GM19023 (cell line): ENCODE measurements around the gene LRPPRC.
"Not testable (repeated sequence)": the region's sequence is repeated elsewhere in the genome, so short reads cannot be mapped to it uniquely, and the experiment has no call there.

ENCODE experiments used
- ATAC-seq: cut with Tn5 transposase; IDR thresholded peaks from one replicate; pipeline ENCODE4 v1.9.1; 2021; ENCODE audit warnings: mild to moderate bottlenecking, moderate library complexity; ENCODE audit not compliant: unreplicated experiment

Gene LRPPRC

DNA sequence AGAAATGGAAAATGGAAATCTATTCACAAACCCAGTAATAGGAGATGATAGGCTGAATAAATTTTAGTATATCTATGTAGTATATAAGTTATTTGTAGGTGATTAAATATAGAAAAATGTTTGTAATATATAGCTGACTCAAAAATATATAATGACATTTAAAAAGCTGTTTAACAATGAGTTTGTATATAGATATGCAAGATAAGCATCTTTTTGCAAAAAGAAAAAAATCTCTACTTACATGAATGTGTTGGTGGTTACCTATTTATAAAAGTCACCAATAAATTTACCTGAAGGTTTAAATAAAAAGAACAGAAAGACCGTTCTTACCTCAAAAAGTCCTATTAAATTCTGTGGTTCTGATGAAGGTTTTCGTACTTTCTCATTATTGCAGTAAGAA lies 71.3 kb downstream of the LRPPRC start:
- no peak for ATAC-seq

DNA sequence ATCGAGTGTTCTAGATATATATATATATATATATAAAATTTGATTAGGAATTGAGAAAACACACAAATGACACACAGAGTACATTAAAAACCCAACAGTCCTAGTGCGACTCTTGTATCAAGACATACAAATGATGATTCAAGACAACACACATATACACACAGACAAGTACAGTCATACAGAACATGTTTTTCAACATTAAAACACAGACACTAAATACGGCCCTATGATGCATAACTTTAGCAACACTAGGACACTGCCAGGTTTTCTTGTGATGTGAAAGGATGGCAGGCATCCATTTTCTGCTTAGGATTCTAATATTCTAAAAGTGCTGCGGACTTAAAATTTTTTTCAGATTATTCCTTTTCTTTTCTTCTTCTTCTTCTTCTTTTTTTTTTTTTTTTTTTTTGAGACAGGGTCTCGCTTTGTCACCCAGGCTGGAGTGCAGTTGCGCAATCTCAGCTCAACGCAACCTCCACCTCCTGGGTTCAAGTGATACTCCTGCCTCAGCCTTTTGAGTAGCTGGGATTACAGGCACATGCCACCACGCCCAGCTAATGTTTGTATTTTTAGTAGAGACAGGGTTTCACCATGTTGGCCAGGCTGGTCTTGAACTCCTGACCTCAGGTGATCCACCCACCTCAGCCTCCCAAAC lies 84.5 kb downstream of the LRPPRC start:
- ATAC-seq = not testable (repeated sequence)

DNA sequence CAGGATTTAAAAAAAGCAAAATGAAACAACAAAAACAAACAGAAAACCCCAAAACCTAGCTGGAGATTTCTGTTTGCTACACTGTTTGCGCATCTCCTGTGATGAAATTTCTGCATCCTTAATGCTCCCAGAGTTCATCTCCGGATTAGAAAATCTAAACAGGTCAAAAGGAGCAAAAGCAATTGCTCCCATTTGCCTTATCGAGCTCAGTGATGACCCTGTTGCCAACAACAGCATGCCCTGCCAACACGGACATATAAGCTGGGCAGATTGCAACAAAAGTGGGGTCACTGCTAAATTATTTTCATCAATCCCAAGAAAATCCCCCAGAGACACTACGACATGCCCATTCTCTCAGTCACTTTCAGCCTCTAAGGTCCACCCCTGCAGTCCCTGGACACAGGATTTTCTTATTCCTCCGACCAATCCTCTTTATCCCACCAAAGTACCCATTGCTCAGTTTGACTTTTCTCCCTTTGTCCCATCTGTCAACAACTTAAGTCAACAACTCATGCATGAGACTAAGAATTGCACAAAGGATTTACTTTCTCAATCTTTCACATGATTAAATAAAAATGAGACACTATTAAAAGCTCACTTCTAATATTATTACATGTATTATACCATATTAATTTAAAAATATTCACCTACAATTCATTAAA lies 89.2 kb downstream of the LRPPRC start:
- no peak for ATAC-seq

DNA sequence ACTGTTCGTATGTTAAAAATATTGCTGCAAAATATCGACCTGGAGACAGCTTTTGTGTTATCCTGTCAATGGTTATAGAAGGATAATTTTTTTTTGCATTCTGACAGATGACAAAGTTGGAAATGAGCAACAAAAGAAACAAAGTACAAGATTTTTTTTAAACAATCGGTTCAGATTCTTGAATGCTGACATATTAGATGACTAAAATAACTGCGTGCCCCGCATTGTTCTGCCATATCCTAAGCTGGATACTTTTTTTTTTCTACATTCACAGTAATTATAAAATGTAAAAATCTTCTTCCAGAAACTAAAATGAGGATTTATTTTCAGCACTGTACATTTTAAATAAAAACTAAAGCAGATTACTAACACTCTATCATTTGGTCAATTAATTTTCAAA lies 89.9 kb downstream of the LRPPRC start:
- no peak for ATAC-seq

DNA sequence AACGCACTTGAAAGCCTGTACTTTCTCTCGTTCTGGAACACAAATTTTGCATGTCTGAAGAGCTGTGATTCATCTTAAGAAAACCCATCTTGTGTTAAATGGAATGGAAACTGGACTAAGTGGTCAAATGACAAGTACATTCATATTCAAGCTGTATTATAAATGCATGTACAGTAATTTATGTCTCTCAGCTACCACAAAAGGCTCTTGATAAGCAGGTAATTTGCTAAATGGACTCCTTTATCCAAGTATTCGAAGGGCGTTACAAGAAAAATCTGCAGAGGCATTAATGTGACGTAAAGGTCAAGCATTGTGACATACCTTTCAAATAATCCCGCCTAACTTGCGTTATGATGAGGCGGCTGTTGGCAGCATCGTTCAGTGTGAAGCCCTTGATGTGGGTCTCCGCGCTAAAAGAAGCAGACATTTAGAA lies 90.4 kb downstream of the LRPPRC start:
- ATAC-seq = no peak

DNA sequence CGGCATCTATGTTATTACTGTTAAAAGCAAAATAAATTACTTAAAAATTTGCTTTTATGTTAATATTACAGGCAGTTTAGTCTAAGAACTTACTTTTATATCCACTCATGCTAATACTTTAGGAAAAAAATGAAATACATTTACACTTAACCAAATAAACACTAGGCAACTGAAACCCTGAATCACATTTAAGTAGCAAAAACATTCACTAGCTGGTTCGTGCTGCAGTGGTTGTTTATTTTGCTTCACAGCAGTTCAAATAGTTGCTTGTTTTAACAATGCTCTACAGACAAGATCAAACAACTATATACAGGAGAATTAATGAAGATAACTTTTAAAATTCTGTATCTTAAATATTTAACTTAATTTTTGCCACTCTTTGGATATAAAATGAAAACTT lies 96.2 kb downstream of the LRPPRC start:
- ATAC-seq = no peak

DNA sequence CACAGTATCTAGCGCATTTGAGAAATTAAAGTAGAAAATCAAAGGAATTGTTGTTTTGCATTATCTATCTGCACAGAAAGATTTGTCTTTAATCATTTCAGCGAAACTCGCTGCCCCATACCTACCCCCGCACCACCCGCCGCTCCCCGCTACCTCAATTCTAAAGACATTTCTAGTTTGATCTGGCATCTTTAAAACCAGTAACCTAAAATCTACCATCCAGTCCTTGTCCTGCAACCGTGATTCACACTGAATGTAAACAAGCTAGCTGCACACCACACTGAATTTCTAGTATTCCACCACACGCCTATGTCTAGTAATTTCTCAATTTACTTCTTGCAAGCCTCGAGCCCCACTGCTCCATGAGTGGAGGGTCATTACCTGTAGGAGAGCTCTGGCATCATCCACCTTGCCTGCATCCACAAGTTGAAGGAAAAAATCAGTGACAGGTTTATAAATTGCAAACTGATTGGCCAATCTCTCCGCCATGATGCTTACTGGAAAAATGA lies 96.9 kb downstream of the LRPPRC start:
- ATAC-seq = no peak

DNA sequence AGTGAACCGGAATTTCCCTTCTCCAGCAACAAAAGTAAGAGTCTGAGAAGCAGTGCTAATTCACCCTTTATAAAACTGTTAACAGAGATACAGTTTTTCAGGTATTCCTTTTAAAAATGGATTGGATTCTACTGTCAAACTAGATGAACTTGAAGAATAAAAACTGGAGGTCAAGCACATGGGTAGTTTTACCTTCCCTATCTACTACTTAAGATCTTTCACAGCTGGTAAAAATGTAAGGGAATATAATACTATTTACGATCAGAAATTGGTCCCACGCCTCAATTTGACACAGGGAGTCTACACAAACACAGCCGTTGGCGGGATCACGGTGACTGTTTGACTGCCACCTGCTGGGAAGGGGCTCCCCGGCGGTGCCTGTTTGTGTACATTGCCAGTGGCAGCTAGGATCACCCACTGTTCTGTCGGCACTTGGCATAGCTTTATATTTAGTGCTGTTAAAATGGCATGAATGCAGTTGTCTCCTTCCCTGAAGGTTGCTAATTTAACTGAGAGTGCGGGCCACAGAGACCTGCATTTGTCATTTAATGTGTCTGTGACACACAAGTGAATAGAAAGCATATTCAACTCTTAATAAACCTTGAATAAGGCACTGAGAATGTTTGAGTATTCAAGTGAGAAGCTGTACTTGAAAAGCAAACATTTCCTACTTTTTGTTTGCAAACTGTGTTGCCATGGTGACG lies 97.5 kb downstream of the LRPPRC start:
- no peak for ATAC-seq

DNA sequence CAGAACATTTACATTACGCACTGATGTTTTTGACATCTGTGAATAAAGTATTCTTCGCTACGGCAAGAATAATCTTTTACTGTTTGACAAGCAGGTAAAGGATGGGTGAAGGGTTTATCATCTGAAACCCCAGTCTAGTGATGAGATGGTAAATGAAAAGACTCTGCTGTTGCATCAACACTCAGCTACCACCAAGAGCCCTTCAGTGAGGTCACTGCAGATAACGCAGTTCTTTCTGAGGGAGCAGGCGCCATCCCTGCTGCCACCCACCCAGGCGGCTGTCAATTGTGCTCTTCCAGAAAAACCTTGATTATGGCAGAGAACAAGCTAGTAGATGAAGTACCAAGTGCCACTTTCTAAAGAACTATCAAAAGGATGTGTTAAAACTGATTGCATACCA lies 98.3 kb downstream of the LRPPRC start:
- ATAC-seq = no peak

DNA sequence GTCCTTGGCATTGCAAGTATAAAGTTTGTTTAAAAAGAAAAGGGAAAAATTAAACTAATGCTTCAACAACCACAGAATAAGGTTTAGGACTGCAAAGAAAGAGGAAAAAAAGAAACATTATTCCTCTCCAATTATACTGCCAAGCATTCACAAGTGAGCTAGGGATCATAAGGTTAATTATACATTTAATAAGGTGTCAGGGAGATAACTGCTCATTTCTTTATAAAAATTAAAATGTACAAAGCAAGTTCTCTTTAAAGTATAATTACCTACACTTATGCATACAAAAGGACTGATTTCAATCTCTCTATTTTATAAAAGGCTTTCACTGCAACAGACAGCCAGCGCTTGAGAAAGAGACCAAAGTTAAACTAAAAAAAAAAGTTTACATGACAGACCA lies 98.9 kb downstream of the LRPPRC start:
- no peak for ATAC-seq

DNA sequence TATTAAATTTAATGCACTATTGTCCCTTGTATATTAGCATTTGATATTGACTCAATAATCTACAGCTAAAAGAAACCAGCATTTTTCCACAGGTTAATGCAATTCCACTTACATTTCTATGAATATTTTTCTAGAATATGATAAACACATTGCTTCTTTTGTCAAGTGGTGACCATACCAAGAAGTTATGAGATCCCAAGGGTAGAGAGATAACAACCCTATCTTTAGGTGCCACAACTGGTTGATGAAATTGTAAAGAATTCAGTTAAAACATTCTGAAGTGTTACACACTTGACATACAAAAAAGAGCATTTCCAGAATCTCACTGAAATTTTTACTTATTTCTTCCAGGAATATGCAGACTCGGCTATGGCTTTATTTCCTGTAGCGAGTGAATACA lies 101.0 kb downstream of the LRPPRC start:
- ATAC-seq = no peak

DNA sequence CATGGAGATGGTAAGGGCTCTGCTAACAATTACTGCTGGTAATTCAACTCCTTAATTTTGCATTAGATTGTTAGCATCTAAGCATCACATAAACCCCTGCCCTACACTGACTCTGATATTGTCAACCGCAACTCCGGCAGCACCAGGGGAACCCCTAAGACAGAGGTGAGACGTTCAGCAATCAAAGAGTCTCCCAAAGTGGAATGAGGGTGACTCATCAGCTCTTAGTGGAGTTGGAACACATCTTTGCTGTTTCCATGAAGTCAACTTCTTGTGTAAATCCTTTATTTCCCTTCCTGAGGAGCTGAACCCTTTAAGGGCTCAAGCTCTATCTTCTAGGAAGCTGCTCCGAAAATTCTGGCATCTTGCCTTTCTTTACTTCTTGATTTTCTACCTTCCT lies 104.9 kb downstream of the LRPPRC start:
- ATAC-seq = no peak

DNA sequence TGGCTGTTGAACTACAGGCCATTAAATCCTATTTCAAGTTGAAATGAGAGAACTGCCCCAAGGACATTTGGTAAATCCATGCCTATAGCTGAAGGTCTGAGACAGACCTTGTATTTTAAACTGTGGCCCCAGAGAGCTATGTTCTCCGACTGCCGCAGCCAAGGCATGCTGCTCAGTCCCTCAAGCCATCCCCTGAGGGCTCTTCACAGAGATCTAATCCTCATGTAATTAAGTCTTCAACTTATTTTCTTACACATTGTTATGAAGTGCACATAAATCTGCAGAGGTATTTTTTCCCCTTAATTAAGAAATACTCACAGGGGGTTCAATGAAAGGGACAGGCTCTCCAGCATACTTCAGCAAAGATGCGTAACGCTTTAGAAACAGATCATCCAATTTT lies 106.4 kb downstream of the LRPPRC start:
- no peak for ATAC-seq

DNA sequence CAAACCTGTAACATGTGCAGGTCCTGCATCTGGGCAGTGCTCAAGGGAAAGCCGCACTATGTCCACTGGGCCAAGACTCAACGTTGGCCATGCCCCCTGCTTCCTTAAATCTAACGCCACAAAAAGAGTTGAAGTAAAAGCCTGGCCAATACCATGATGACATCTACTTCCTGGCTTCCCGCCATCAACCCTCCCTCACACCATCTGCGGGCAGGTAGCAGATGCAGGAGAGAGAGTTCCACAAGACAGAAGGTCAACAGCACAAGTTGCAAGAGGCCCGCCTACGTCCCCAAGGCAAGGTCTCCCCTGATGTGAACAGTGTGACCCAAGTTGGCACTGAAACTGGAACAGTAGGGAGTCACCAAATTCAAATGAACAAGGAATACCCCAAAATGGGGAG lies 108.6 kb downstream of the LRPPRC start:
- no peak for ATAC-seq

DNA sequence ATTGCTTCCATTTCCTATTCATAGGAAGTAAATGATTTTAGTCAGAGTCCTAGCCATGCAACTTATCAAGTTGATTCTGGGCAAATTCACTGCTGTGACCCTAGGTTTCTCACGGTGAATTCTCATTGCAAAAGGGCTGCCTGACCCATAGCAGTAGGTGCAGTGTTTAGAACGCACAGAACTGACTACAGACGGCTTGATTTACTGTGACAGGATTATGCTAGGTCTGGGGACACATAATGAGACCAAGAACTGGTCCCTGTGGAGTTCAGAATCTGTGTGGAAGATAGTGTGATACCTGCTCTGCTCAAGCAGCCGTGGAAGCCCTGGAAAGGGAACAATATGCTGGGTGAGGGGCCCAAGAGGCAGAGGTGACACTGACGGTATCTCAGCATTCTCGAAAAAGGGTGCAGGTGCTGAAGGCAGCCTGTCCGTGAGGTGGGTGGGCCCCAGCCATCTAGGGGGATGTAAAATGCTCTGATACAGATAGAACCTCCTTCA lies 110.6 kb downstream of the LRPPRC start:
- no peak for ATAC-seq

DNA sequence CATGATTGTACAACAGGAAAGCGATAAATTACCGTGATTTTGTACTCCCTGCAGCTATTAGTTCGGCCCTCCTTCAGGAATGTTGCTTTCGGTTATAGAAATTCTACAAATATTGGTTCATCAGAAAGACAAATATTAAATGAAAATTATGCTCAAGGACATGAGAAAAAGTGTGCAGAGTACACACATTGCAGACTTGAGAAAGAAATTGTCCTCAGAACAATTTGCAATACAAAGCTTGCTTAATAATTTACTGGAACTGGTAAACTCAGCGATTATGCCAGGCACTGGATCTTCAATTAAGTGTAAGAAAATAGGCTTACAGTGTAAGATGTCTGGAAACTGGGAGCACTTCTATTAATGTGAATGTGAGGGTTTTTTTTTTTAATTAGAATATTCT lies 111.1 kb downstream of the LRPPRC start:
- ATAC-seq = no peak

DNA sequence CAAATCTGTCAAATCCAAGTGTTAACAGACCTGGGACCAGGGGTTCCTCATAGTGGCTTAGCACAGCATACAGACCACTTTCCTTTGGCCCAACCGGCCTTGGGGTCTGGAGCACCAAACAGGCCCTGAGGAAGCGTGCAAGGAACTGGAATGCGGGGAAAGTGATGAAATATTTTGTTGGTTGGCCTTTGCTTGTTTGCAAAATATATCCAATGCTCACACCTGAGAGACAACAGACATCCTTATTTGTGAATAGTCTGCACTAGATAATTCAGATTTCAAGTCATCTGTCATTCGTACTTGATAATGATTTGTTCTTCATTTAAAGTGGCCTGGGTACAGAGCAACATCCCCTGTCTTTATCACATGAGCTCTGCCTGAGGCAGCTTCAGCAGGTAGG lies 113.5 kb downstream of the LRPPRC start:
- no peak for ATAC-seq

DNA sequence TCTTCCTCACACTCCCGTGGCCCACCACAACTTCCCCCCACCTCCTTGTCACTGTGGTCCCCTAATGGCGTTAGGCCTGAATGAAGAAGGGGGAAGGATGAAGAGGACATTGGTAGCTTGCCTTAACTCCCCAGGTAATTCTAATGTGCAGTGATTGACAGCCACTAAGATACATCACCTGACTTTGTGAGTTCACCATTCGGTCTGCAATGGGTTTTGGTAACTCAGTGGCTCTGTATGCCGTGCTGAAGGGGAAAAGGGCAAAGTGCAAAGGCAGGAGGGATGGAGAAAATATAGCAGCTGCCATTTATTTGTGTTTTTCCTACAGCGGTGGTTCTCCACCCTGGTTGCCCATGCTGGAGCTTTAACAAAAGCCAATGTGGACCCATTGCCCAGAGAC lies 114.8 kb downstream of the LRPPRC start:
- ATAC-seq = no peak

DNA sequence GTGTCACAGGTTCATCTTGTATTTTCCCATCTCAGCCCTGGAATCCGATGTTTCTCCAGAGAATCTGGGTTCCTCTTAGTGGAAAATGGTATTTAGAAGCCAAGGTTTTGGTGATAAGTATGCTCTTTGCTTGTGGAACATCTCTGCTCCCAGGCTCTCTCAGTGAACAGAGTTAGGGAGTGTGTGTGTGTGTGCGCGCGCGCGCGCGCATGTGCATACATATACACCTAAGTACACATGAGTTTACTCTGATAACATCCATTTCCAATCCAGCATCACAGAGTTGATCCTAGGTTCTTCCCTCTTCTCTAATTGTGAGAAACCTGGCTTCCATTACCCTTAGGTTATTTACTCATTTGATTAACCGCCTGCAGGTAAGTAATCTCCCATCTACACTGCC lies 115.3 kb downstream of the LRPPRC start:
- ATAC-seq = no peak

DNA sequence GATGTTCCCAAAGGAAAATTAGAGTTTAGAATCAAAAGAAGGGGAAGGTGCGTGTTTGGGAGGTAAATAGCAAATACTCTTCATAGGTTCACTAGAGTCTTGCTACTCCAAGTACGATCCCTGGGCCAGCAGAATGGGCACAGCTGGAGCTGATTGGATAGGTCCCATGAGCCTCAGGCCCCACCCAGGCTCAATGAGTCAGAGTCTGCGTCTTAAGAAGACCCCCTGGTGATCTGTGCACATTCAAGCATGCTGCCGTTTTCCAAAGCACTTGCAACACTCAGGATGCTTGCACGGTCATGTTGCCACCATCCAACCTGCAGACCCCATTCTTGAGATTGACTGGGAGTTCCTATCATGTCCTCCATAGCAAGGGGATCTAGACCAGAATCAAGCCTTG lies 116.5 kb downstream of the LRPPRC start:
- ATAC-seq = no peak

DNA sequence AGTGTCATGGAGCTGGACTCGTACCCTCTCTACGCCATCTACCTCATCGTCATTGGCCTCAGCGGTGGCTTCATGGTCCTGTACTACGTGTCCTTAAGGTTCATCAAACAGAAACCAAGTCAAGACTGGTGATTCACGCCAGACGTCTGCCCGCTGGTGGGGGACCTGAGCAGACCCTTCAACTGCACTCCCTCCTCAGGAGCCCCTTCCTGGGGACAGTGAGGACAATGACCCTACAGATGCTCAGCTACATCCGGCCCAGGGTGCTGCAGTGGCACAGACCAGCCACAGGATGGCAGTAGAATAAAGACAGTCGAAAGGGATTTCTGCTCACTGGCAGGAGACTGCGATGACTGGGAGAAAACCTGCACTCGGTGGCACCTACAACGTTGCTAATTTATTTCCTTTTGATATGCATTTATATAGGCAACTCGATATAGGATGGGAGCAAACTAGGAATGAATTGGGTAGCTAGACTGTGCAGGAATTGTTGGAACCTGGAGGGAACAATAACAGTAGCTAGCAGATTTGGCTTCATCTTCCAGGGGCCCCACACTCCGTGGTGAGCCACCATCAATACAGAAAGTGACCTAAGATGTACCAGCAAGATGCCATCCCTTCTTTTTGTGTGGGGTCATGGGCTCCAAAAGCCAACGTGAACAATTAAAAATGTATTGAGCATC lies 117.9 kb downstream of the LRPPRC start:
- ATAC-seq = peak; percentile 64
